ENCODE results near the gene ETS1.
"Not testable (repeated sequence)": the region's sequence is repeated elsewhere in the genome, so short reads cannot be mapped to it uniquely, and the experiment has no call there.

The ETS1 gene

GRCh38 chr11:128448981-128449713 lies 138.2 kb downstream of the ETS1 start:
- H3K36me3 ChIP-seq (ENCODE audit: insufficient read depth, low read length): no peaks in the 10 kb centered on the region; the same call in 1 of the 2 replicates
- H3K9me2 ChIP-seq (ENCODE audit: low read depth, low read length): no peaks in the 10 kb centered on the region
- no peak overlapping the region for H3K27ac ChIP-seq (ENCODE audit: low read depth, low read length, poor library complexity, severe bottlenecking)
- H3K4me3 ChIP-seq (ENCODE audit: low read depth, low read length, poor library complexity, severe bottlenecking): no peak overlapping the region
- H3K4me1 ChIP-seq (ENCODE audit: insufficient read depth, low read length, severe bottlenecking): peaks cover 16% of the 10 kb centered on the region
- no peaks in the 10 kb centered on the region for H4K20me1 ChIP-seq (ENCODE audit: insufficient read depth, low read length)
- no peaks in the 10 kb centered on the region for H3K79me2 ChIP-seq (ENCODE audit: insufficient read depth, low read length)
- H2AFZ ChIP-seq (ENCODE audit: low read length): no peak overlapping the region
- no peaks in the 10 kb centered on the region for H3K9me3 ChIP-seq (ENCODE audit: low read length)
- H3F3A ChIP-seq (ENCODE audit: insufficient read depth, low read length): no peaks in the 10 kb centered on the region
- no peak overlapping the region for H3K4me2 ChIP-seq (ENCODE audit: low read length)
- no peak overlapping the region for H3K9ac ChIP-seq (ENCODE audit: low read length)
- no peak for TF ChIP-seq EZH2 (IDR thresholded peaks at IDR 0.05; ENCODE audit: borderline replicate concordance, low read length)
- TF ChIP-seq, protein P1, sequence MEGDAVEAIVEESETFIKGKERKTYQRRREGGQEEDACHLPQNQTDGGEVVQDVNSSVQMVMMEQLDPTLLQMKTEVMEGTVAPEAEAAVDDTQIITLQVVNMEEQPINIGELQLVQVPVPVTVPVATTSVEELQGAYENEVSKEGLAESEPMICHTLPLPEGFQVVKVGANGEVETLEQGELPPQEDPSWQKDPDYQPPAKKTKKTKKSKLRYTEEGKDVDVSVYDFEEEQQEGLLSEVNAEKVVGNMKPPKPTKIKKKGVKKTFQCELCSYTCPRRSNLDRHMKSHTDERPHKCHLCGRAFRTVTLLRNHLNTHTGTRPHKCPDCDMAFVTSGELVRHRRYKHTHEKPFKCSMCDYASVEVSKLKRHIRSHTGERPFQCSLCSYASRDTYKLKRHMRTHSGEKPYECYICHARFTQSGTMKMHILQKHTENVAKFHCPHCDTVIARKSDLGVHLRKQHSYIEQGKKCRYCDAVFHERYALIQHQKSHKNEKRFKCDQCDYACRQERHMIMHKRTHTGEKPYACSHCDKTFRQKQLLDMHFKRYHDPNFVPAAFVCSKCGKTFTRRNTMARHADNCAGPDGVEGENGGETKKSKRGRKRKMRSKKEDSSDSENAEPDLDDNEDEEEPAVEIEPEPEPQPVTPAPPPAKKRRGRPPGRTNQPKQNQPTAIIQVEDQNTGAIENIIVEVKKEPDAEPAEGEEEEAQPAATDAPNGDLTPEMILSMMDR (IDR thresholded peaks at IDR 0.05; ENCODE audit: low read length): no peak
- H3K27me3 ChIP-seq (ENCODE audit: insufficient read depth, low read length): no peaks in the 10 kb centered on the region

- Histone ChIP-seq H3K79me2 (ENCODE audit: insufficient read depth, low read length) (no peaks in the 10 kb centered on the region), H3K27me3 (ENCODE audit: insufficient read depth, low read length) (no peaks in the 10 kb centered on the region), H3K36me3 (ENCODE audit: insufficient read depth, low read length) (no peaks in the 10 kb centered on the region; the same call in 1 of the 2 replicates), H2AFZ (ENCODE audit: low read length) (no peak overlapping the region), H4K20me1 (ENCODE audit: insufficient read depth, low read length) (no peaks in the 10 kb centered on the region), H3K4me3 (ENCODE audit: low read depth, low read length, poor library complexity, severe bottlenecking) (no peak overlapping the region), H3K9ac (ENCODE audit: low read length) (no peak overlapping the region), H3K4me2 (ENCODE audit: low read length) (no peak overlapping the region), H3K4me1 (ENCODE audit: insufficient read depth, low read length, severe bottlenecking) (peaks cover 16% of the 10 kb centered on the region), H3F3A (ENCODE audit: insufficient read depth, low read length) (no peaks in the 10 kb centered on the region), H3K9me3 (ENCODE audit: low read length) (no peaks in the 10 kb centered on the region), H3K9me2 (ENCODE audit: low read depth, low read length) (no peaks in the 10 kb centered on the region), H3K27ac (ENCODE audit: low read depth, low read length, poor library complexity, severe bottlenecking) (no peak overlapping the region)
- TF ChIP-seq, protein P1 (IDR thresholded peaks at IDR 0.05; ENCODE audit: low read length): no peak
- TF ChIP-seq EZH2 (IDR thresholded peaks at IDR 0.05; ENCODE audit: borderline replicate concordance, low read length): no peak
Observed at GRCh38 chr11:128448200-128448886, 139.0 kb downstream of the ETS1 start.

GRCh38 chr11:128447233-128447632 lies 140.1 kb downstream of the ETS1 start:
- Histone ChIP-seq H3K9me2 (ENCODE audit: low read depth, low read length) (no peaks in the 10 kb centered on the region), H4K20me1 (ENCODE audit: insufficient read depth, low read length) (no peaks in the 10 kb centered on the region), H3K9me3 (ENCODE audit: low read length) (no peaks in the 10 kb centered on the region), H3K4me3 (ENCODE audit: low read depth, low read length, poor library complexity, severe bottlenecking) (no peak overlapping the region), H3K4me1 (ENCODE audit: insufficient read depth, low read length, severe bottlenecking) (peaks cover 14% of the 10 kb centered on the region), H3K36me3 (ENCODE audit: insufficient read depth, low read length) (no peaks in the 10 kb centered on the region; the same call in 1 of the 2 replicates), H2AFZ (ENCODE audit: low read length) (no peak overlapping the region), H3K4me2 (ENCODE audit: low read length) (no peak overlapping the region), H3K27ac (ENCODE audit: low read depth, low read length, poor library complexity, severe bottlenecking) (no peak overlapping the region), H3F3A (ENCODE audit: insufficient read depth, low read length) (no peaks in the 10 kb centered on the region), H3K27me3 (ENCODE audit: insufficient read depth, low read length) (no peaks in the 10 kb centered on the region), H3K9ac (ENCODE audit: low read length) (no peak overlapping the region), H3K79me2 (ENCODE audit: insufficient read depth, low read length) (no peaks in the 10 kb centered on the region)
- TF ChIP-seq EZH2 (IDR thresholded peaks at IDR 0.05; ENCODE audit: borderline replicate concordance, low read length): no peak
- TF ChIP-seq, protein P1 (IDR thresholded peaks at IDR 0.05; ENCODE audit: low read length): no peak

- H3K4me3 ChIP-seq (ENCODE audit: low read depth, low read length, poor library complexity, severe bottlenecking); H3K79me2 ChIP-seq (ENCODE audit: insufficient read depth, low read length); H3K27ac ChIP-seq (ENCODE audit: low read depth, low read length, poor library complexity, severe bottlenecking); H3K9ac ChIP-seq (ENCODE audit: low read length); H3K4me2 ChIP-seq (ENCODE audit: low read length); H3F3A ChIP-seq (ENCODE audit: insufficient read depth, low read length); H3K9me3 ChIP-seq (ENCODE audit: low read length); H2AFZ ChIP-seq (ENCODE audit: low read length); H3K36me3 ChIP-seq (ENCODE audit: insufficient read depth, low read length); H3K9me2 ChIP-seq (ENCODE audit: low read depth, low read length); H4K20me1 ChIP-seq (ENCODE audit: insufficient read depth, low read length); H3K4me1 ChIP-seq (ENCODE audit: insufficient read depth, low read length, severe bottlenecking); H3K27me3 ChIP-seq (ENCODE audit: insufficient read depth, low read length): not testable (repeated sequence)
Observed at GRCh38 chr11:128445921-128446320, 141.4 kb downstream of the ETS1 start.

All from OCI-LY1 (cell line).